HG03097 (cell line): ENCODE data around the gene ATXN2L.

Experiments used
- ATAC-seq: cut with Tn5 transposase; IDR thresholded peaks from one replicate; pipeline ENCODE4 v1.9.1; 2021; ENCODE audit not compliant: unreplicated experiment, low FRiP score

ATXN2L gene

DNA sequence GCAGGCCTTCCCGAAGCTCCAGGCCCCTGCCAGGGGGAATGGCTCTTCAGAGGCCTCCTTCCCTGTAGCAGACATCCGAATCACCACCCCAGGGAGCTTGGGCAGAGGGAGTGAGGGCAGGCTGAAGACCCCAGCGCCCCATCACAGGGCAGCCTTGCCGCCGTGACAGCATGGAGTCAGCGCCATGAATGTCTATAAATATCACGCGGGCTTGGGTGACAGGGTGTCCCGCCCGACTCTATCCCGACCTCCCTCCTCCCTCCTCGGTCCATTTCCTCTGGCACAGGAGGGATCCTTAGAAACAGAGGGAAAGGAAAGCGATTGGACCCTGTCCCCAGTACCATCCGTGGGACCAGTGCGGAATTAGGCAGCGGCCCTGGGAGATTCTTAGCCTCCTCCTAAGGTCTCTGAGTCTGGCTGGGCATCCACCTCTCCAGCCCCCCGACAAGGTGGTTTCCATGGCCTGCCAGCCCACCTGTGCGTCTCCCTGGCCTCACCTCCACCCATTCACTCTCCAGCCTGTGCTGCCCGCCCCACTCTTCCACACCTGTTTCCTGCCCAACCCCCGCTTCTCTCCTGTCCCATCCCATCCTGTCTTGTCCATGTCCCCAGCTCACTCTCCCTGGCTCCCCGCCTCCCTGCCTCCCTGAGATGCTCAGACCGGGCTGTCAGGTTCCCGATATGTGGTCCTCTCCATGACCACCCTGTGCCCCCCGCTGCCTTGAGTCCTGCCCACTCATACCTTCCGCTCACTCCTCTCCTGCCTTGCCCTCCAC lies 60.6 kb downstream of the ATXN2L start:
- no peak for ATAC-seq

DNA sequence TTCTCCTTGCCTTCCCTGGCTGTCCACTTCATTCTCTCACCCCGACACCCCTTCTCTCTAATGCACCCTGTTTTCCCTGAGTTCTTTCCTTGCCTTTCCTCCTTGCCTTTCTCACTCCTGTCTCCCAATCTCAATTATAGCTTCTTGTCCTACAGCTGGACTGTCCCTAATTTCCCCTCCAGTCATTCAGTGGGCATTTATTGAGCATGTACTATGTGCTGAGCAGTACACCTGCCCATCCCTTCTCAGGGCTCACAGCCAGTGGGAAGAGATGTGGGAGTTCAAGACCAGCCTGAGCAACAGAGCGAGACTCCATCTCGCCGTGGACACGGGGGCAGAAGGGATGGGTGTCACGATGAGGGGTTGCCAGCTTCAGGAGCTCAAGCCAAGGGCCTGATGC lies 61.2 kb downstream of the ATXN2L start:
- no peak for ATAC-seq
